T-helper 2 cell treated with Interferon-gamma antibody and Interleukin-4, amounts not matched to agents 100 ng/mL and 5 ng/mL, for 36 hours (primary cell): ENCODE measurements around the gene PRPF6. TPM values are rescaled to one million over a fixed set of nuclear protein-coding genes. Genes with fewer than 3 reads are reported as not detected.
"Not testable (repeated sequence)": the region's sequence is repeated elsewhere in the genome, so short reads cannot be mapped to it uniquely, and the experiment has no call there.

Experiments
- intact Hi-C: fragments of 100-400 bp; cut with micrococcal nuclease; formaldehyde crosslinking; loops from one replicate; pipeline ENCODE4 v1.15.1; 2023
- total RNA-seq: library from RNA; stranded (reverse); gene quantifications from 2 replicates; pipeline ENCODE4 v1.2.3, GENCODE V29; 2022

PRPF6 gene
- total RNA-seq, 1 donor from 2014 or later, result 69.4 TPM

DNA sequence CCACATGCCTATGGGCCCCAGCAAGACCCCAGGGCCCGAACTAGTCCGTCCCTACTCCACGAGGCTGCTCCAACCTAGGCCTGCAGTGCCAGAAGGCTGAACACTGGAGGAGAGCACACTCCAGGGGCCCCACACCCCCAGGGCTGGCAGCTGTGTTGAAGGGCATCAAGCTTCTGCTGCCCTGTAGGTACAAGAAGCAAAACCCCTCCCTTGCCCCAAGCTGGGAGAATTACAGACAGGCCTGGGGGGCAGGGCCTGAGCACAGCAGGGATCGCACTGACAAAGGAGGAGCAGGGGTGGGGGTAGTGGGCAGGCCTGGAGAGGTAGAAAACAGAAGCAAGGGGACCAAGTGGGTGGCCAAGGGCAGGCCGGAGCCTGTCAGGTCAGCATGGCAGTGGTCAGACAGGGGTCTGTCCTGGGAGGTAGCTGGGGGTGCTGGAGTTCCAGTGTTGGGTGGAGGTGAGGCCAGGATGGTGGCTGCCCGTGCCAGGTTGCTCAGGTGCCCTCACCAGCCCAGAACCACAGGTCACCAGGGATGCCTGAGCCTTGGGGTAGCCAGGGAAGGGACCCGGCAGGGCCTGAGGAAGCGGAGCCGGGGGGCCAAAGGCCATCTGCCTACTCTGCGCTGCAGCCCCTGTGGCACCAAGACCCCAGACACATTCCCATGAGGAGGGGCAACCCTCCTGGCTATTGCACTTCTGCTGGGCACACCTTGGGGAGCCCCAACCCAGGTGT is 21.8 kb upstream of the PRPF6 start:
- intact Hi-C loops, result loop anchor here (5.0 kb wide), 1 partner anchor 422 kb away; the partner anchor contains the start of gene PTK6

DNA sequence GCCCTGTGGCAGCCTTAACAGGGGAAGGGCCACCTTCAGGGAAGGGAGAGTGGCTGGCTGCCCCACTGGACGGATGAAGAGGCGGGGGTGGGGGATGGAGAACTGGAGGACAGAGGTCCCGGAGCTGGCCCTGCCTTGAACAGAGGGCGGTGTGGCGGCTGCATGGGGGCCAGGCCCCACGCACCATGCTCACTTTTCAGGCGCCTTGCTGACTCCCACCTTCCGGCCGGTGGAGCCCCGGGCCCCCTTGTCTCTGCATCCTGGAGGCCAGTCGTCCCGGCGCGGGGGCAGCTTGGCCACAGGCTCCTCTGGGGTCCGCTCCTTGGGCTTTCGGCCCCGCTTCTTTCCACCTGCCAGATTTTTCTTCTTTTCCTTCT is 21.2 kb upstream of the PRPF6 start:
- intact Hi-C loops, result loop anchor here (5.0 kb wide), 1 partner anchor 422 kb away; the partner anchor contains the start of gene PTK6

GRCh38 chr20:63960654-63961621 is 20.0 kb upstream of the PRPF6 start:
- intact Hi-C loops, result not testable (repeated sequence)

GRCh38 chr20:63961664-63962425 is 19.1 kb upstream of the PRPF6 start:
- intact Hi-C loops, result no loop called here

- intact Hi-C loops, result no loop called here
These were observed 18.2 kb upstream of the PRPF6 start for GRCh38 chr20:63962426-63963347.

- intact Hi-C loops, result no loop called here
These were observed 17.6 kb upstream of the PRPF6 start for GRCh38 chr20:63963348-63963741.

DNA sequence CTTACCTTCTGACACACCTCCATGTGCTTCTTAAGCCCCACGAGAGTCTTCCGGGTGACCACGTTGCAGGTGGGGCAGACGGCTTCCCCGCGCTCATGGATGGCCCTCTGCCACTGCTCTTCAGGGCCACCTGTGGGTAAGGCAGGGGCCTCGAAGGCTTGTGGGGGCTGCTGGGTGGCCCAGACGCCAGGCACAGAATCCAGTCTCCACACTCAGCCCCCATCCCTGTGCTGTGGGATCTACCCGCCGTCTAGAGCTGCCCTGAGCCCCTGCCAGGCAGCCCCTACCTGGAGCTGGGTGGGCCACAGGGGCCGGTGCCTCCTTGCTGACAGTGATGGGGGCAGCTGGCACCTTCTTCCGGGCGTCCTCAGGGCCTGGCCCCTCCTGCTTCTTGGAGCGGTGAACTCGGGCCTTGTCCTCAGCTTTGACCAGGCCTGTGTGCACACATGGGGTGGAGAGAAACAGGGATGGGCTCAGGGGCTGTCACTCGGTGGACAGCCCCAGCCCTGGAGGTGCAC is 17.1 kb upstream of the PRPF6 start:
- intact Hi-C loops, result no loop called here

- intact Hi-C loops, result no loop called here
These were observed 16.5 kb upstream of the PRPF6 start for GRCh38 chr20:63964412-63964811.

DNA sequence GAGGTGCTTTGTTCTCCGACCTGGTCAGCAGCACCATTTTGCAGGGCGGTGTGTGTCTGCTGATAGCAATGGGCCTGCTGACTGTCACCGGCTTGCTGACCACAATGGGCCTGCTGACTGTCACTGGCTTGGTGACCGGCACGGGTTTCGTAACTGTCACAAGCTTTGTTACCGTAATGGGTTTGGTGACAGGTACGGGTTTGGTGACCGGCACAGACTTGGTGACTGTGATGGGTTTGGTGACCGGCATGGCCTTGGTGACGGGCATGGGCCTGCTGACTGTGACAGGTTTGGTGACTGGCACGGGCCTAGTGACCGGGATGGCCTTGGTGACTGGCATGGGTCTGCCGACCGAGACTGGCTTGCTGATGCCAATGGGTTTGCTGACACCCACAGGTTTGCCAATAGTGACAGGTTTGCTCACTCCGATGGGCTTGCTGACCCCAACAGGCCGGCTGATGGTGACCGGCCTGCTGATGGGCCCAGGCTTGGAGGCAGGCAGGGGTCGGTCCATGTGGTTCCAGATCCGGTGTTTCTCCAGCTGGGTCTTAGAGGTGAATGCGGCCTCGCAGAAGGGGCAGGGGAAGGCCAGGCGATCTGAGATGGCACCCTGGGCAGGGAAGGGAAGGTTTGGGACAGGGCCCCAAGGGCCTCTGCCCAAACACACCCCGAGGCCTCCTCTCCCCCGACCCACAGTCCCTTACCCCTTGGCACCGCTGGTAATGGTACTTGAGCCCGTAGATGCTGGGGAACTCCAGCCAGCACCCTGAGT is 14.6 kb upstream of the PRPF6 start:
- intact Hi-C loops, result no loop called here

DNA sequence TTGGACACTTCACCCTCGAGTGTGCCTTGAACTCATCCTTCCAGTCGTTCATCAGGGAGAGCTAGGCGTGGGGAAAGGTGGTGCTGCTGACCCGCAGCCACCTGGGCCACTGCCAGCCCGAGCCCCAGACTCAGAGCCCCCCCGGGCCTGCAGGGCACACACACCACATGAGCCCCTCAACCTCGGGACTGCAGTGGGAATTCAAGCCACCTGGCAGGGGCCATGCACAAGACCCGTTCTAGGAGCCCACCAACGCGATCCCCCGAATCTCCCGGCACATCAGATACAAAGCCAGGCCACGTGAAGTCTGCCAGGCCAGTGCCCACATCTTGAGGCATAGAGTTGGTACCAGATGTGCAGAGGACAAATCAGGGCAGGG is 14.0 kb upstream of the PRPF6 start:
- intact Hi-C loops, result no loop called here

DNA sequence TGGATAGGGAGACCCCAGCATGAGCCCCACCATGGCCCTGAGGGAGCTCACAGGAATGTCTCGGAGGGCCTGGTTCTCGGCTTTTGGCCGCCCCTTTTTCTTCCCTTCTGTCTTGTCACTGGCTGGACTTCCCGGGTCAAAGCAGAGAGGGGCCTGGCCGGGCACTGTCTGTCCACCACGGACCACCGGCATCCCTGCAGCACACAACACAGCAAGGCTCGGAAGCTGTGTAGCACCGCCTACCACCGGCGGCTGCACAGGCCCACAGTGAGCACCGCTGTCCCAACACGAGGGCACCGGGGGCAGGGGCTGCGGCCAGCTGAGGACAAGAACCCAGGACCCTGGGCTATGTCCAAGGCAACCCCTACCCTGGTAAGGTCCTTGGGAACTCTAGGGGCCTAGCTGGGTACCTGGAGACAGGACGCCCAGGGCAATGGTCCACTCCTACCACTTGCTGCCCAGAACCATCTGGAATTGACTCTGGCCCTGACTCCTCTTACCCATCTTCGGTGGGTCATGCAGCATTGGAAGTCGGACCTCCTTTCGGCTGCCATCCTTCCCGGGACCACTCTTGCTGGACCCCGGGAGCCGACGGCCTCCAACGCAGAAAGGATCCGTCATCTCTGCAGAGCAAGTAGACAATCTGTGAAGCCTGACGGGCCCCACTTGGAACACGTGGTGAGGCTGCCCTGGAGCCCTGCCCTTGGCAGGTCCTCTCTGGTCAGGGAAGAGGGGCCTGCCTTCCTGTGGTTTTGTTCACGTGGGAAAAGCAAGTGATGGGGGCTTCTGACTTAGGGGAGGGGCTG is 13.4 kb upstream of the PRPF6 start:
- intact Hi-C loops, result no loop called here

GRCh38 chr20:63968136-63968927 is 12.6 kb upstream of the PRPF6 start:
- intact Hi-C loops, result no loop called here

DNA sequence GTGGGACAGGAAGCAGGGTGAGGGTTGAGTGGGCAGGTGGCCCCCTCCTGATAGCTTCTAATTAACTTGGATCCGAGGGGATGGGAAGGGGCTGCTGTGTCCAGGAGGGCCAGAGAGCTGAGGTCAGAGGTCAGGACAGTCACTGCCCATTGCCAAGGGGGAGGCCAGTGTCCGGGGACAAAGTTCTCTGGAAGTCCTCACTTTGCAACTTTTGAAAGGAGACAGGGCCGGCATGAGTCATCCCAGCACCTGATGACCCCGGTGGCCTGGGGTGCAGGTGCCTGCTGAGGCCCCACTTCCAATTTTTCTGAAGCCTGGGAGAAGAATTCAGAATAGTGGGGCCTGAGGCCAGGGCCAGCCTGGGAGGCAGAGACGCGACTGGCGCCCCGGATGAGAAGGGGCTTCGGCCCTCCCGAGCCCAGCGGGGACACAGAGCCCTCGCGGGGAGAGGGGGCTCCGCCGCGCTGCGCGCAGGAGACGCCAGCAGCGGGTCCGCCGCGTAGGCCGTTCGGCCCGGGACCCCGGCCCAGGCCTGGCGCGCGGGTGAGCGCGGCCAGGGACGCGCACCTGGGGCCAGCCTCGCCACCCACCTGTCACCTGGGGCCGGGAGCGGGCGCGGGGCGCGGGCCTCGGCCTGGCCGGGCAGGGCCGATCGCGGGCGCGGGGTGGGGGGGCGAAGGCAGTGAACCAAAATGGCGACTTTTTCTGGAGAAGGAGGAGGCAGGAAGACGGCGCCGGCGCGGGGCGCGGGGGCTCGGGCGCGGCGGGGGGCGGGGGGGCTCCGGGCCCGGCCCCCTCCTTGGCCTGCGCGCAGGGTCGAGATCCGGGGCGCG is 11.8 kb upstream of the PRPF6 start:
- intact Hi-C loops, result no loop called here

DNA sequence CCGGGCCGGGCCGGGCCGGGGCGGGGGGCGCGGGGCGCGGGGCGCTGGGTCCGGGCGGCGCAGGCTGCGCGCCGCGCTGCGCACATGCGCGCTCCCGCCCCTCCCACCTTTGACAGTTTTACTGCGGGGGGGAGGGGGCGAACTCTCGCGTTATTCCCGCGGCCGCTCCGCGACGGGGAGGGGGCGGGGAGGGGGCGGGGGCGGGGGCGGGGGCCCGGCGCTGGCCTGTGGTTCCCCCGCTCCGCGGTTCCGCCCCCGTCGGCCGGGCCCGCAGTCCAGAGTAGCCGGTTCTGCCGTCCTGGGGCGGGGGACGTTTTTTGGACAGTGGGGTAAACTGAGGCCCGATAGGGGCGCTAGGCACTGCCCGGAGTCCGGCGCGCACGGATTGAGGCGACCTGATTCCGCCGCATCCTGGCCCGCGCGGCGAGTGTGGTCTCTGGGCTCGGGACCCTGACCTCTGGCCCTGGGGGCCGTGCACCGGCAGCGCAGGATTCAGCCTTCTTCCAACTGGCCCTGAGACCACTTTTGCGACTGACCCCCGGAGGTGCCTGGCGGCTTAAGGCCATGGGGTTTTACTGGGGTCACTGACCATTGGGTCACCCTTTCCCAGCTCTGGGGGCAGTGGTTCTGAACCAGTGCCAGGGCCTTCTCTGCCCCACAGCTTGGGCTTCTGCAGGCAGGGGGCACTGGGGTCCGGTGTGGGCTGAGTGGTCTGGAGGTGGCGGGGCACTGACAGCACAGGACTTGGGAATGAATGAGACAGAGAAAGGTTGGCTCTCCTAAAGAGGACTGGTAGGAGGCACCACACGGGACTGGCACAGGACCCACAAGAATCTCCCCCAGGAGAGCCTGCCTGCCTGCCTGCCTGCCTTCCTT is 10.9 kb upstream of the PRPF6 start, which contains the start of gene ZNF512B:
Gene ZNF512B (minus strand): TSS at position 93 of the 876 bp plus-strand sequence. CDS start 1,980 bp downstream, outside the sequence.
- intact Hi-C loops, result loop anchor here (5.0 to 10.0 kb wide), 3 partner anchors 315 to 535 kb away; partner anchors contain the start of genes PTK6, RTEL1 and STMN3

GRCh38 chr20:63970714-63971431 is 10.1 kb upstream of the PRPF6 start:
- intact Hi-C loops, result loop anchor here (5.0 to 10.0 kb wide), 3 partner anchors 316 to 536 kb away; partner anchors contain the start of genes PTK6, RTEL1 and STMN3
